HepG2 (cell line): ENCODE results near the gene REM2. TPM values are rescaled to one million over a fixed set of nuclear protein-coding genes. Genes with fewer than 3 reads are reported as not detected.

ENCODE experiments used
- ARHGAP35 ChIP-seq: sonication (generic); formaldehyde crosslinking; IDR thresholded peaks from 2 replicates; pipeline ENCODE4 v1.9.0; 2022; ENCODE audit warnings: mild to moderate bottlenecking, inconsistent platforms, moderate library complexity, missing genetic modification reagents, borderline replicate concordance
- FOXC1 ChIP-seq: sonication (generic); formaldehyde crosslinking; IDR thresholded peaks from 2 replicates; pipeline ENCODE4 v1.8.0; 2022; ENCODE audit warnings: mild to moderate bottlenecking, missing genetic modification reagents, borderline replicate concordance
- GTF3A ChIP-seq: sonication (generic); formaldehyde crosslinking; conservative IDR thresholded peaks from 2 replicates; pipeline ENCODE4 v1.4.0; 2020; ENCODE audit warnings: mild to moderate bottlenecking, missing genetic modification reagents
- JARID2 ChIP-seq: sonication (generic); formaldehyde crosslinking; IDR thresholded peaks from 2 replicates; pipeline ENCODE4 v1.8.1; 2023; ENCODE audit warnings: missing genetic modification reagents, inconsistent platforms; ENCODE audit not compliant: insufficient replicate concordance
- NFE2L1 ChIP-seq: sonication (generic); formaldehyde crosslinking; IDR thresholded peaks from 2 replicates; pipeline ENCODE4 v1.4.0; 2020; ENCODE audit warnings: missing genetic modification reagents, mild to moderate bottlenecking, borderline replicate concordance
- REL ChIP-seq: sonication (generic); formaldehyde crosslinking; conservative IDR thresholded peaks from 2 replicates; pipeline ENCODE4 v1.8.0; 2022; ENCODE audit warnings: mild to moderate bottlenecking, missing genetic modification reagents, moderate library complexity
- XRCC5 ChIP-seq: fragments of 200-400 bp; formaldehyde crosslinking; optimal IDR thresholded peaks from 2 replicates; pipeline ENCODE3; 2017; ENCODE audit warnings: mild to moderate bottlenecking, low read length
- ZBTB46 ChIP-seq: sonication (generic); formaldehyde crosslinking; IDR thresholded peaks from 2 replicates; pipeline ENCODE4 v1.4.0; 2020; ENCODE audit warnings: mild to moderate bottlenecking, missing genetic modification reagents, borderline replicate concordance
- ZFP82 ChIP-seq: sonication (generic); formaldehyde crosslinking; IDR thresholded peaks from 2 replicates; pipeline ENCODE4 v1.5.1; 2020; ENCODE audit warnings: mild to moderate bottlenecking, missing genetic modification reagents, borderline replicate concordance
- ZNF329 ChIP-seq: sonication (generic); formaldehyde crosslinking; IDR thresholded peaks from 2 replicates; pipeline ENCODE4 v1.9.0; 2021; ENCODE audit warnings: low read depth, mild to moderate bottlenecking, missing genetic modification reagents
- ZNF335 ChIP-seq: sonication (generic); formaldehyde crosslinking; IDR thresholded peaks from 2 replicates; pipeline ENCODE4 v1.4.0; 2020; ENCODE audit warnings: missing genetic modification reagents
- ZNF362 ChIP-seq: sonication (generic); formaldehyde crosslinking; IDR thresholded peaks from 2 replicates; pipeline ENCODE4 v1.4.0; 2020; ENCODE audit warnings: missing genetic modification reagents, mild to moderate bottlenecking, borderline replicate concordance
- ZNF557 ChIP-seq: sonication (generic); formaldehyde crosslinking; IDR thresholded peaks from 2 replicates; pipeline ENCODE4 v1.4.0; 2020; ENCODE audit warnings: missing genetic modification reagents
- ZNF646 ChIP-seq: sonication (generic); formaldehyde crosslinking; IDR thresholded peaks from 2 replicates; pipeline ENCODE4 v1.9.0; 2021; ENCODE audit warnings: mild to moderate bottlenecking, missing genetic modification reagents
- ZNF724P ChIP-seq: sonication (generic); formaldehyde crosslinking; IDR thresholded peaks from 2 replicates; pipeline ENCODE4 v1.8.0; 2022; ENCODE audit warnings: missing genetic modification reagents, borderline replicate concordance
- ZSCAN5A ChIP-seq: sonication (generic); formaldehyde crosslinking; IDR thresholded peaks from 2 replicates; pipeline ENCODE4 v1.8.0; 2022; ENCODE audit warnings: mild to moderate bottlenecking, missing genetic modification reagents, borderline replicate concordance
- polyA plus RNA-seq, 8 experiments: library from polyadenylated mRNA; depleted of rRNA in 3 of 8; stranded (reverse) in 7 of 8; unstranded in 1 of 8; fragments of >200 nt; fragmentation: Illumina TruSeq in 4 of 8; extraction: Trizol in 4 of 8; gene quantifications; 2 replicates each; pipeline versions ENCODE4 v1.2.1 to v1.2.3, GENCODE V29; 2011 to 2016; ENCODE audit warnings: low read depth in 4 of 8, missing spikeins in 1 of 8, mixed read lengths in 1 of 8; ENCODE audit not compliant: insufficient read depth in 1 of 8
- total RNA-seq, 5 experiments: library from RNA; depleted of rRNA; stranded (reverse); fragments of >200 nt; fragmentation: Illumina TruSeq; extraction: Trizol; gene quantifications; 2 replicates each; pipeline ENCODE4 v1.2.3, GENCODE V29; 2016; ENCODE audit warnings: low read depth in 1 of 5

REM2 gene
- total and polyA plus RNA-seq, 2 of the 13 experiments (the other 11 are each of a cell fraction or from before 2014, with no cell fraction given): 0.20 TPM; not detected in 1

GRCh38 chr14:22928237-22929103, 45.4 kb downstream of the REM2 start (continued):
- 0 out of 2 replicates have a peak, but pooled peaks have one; percentile 65 for TF ChIP-seq ZNF646
- TF ChIP-seq ZNF557: 0 out of 2 replicates have a peak, but pooled peaks have one; percentile 13
- peak; percentile 31; the same call in 1 of the 2 replicates for TF ChIP-seq GTF3A (CRISPR knock-in tag)
- TF ChIP-seq ARHGAP35: no peak
- no peak for TF ChIP-seq JARID2 (CRISPR knock-in tag)
- TF ChIP-seq ZNF335 (CRISPR knock-in tag): no peak
- 0 out of 2 replicates have a peak, but pooled peaks have one; percentile 68 for TF ChIP-seq ZSCAN5A (CRISPR knock-in tag)
- TF ChIP-seq ZNF724P (CRISPR knock-in tag): 0 out of 2 replicates have a peak, but pooled peaks have one; percentile 15
- TF ChIP-seq FOXC1 (CRISPR knock-in tag): 0 out of 2 replicates have a peak, but pooled peaks have one; percentile 6
- TF ChIP-seq ZBTB46 (CRISPR knock-in tag): 0 out of 2 replicates have a peak, but pooled peaks have one; percentile 54
- 0 out of 2 replicates have a peak, but pooled peaks have one; percentile 51 for TF ChIP-seq NFE2L1 (CRISPR knock-in tag)
- TF ChIP-seq ZNF362 (CRISPR knock-in tag): 0 out of 2 replicates have a peak, but pooled peaks have one; percentile 6
- TF ChIP-seq ZFP82: 0 out of 2 replicates have a peak, but pooled peaks have one; percentile 75
- no peak for TF ChIP-seq REL (CRISPR knock-in tag)
- no peak for TF ChIP-seq XRCC5
- TF ChIP-seq ZNF329 (CRISPR knock-in tag): peak; percentile 45; the same call in 1 of the 2 replicates
